GM23338 (cell line): ENCODE measurements around the gene DNAAF2. TPM values are rescaled to one million over a fixed set of nuclear protein-coding genes. Genes with fewer than 3 reads are reported as not detected.

Experiments used
- ATAC-seq: fragments of 200-7000 bp; cut with Tn5 transposase; 3 replicates; pipeline ENCODE4 v1.9.1; 2020
- DNase-seq: peaks from one replicate; pipeline ENCODE4 v3.0.0-alpha.2; 2015; ENCODE audit warnings: low spot score
- H2AFZ ChIP-seq: fragments of 200-600 bp; sonication (generic); 2 replicates; pipeline ENCODE4 v1.8.0; 2016; ENCODE audit warnings: antibody characterized with exemption, mild to moderate bottlenecking, moderate library complexity
- H3F3A ChIP-seq: fragments of 200-600 bp; sonication (generic); replicated peaks from 2 replicates; pipeline ENCODE4 v1.8.0; 2017; ENCODE audit warnings: antibody characterized with exemption, mixed run types, low read depth
- H3K27ac ChIP-seq: fragments of 200-600 bp; sonication (generic); 2 replicates; pipeline ENCODE4 v1.6.1; 2016; ENCODE audit warnings: low read depth
- H3K27me3 ChIP-seq: fragments of 200-600 bp; sonication (generic); 2 replicates; pipeline ENCODE4 v1.8.0; 2016; ENCODE audit warnings: mild to moderate bottlenecking, mixed run types, moderate library complexity; ENCODE audit not compliant: insufficient read depth
- H3K36me3 ChIP-seq: fragments of 200-600 bp; sonication (generic); 2 replicates; pipeline ENCODE4 v1.8.0; 2016; ENCODE audit warnings: mild to moderate bottlenecking; ENCODE audit not compliant: insufficient read depth
- H3K4me1 ChIP-seq: fragments of 200-600 bp; sonication (generic); 2 replicates; pipeline ENCODE4 v1.8.0; 2016; ENCODE audit warnings: mild to moderate bottlenecking, moderate library complexity; ENCODE audit not compliant: insufficient read depth
- H3K4me2 ChIP-seq: fragments of 200-600 bp; sonication (generic); 2 replicates; pipeline ENCODE4 v1.7.1; 2017; ENCODE audit warnings: mixed run types
- H3K4me3 ChIP-seq: fragments of 200-600 bp; sonication (generic); 2 replicates; pipeline ENCODE4 v1.6.1; 2016; ENCODE audit warnings: mixed run types
- H3K79me2 ChIP-seq: fragments of 200-600 bp; sonication (generic); replicated peaks from 2 replicates; pipeline ENCODE4 v1.8.0; 2017; ENCODE audit warnings: mild to moderate bottlenecking; ENCODE audit not compliant: insufficient read depth
- H3K9me2 ChIP-seq: fragments of 200-600 bp; sonication (generic); 2 replicates; pipeline ENCODE4 v1.8.0; 2017; ENCODE audit not compliant: insufficient read depth
- H4K20me1 ChIP-seq: fragments of 200-600 bp; sonication (generic); replicated peaks from 2 replicates; pipeline ENCODE4 v1.8.0; 2017; ENCODE audit warnings: mild to moderate bottlenecking; ENCODE audit not compliant: insufficient read depth
- H3K27ac Mint-ChIP-seq: 2 replicates; pipeline ENCODE4 v1.8.0; 2020; ENCODE audit warnings: inconsistent platforms, mild to moderate bottlenecking, moderate library complexity, mixed read lengths
- H3K27me3 Mint-ChIP-seq: 3 replicates; pipeline ENCODE4 v1.8.0; 2022; ENCODE audit warnings: low read depth, mild to moderate bottlenecking, moderate library complexity, mixed read lengths, inconsistent platforms; ENCODE audit not compliant: insufficient read depth, poor library complexity
- H3K36me3 Mint-ChIP-seq: 3 replicates; pipeline ENCODE4 v1.8.0; 2021; ENCODE audit warnings: low read depth, mild to moderate bottlenecking, inconsistent platforms, moderate library complexity, mixed read lengths
- H3K4me1 Mint-ChIP-seq: 3 replicates; pipeline ENCODE4 v1.8.0; 2020; ENCODE audit warnings: mild to moderate bottlenecking, inconsistent platforms, mixed read lengths
- H3K4me3 Mint-ChIP-seq: 3 replicates; pipeline ENCODE4 v1.8.0; 2021; ENCODE audit warnings: moderate library complexity, mild to moderate bottlenecking, inconsistent platforms, mixed read lengths
- H3K9me3 Mint-ChIP-seq: 3 replicates; pipeline ENCODE4 v1.8.0; 2020; ENCODE audit warnings: moderate library complexity, mild to moderate bottlenecking, inconsistent platforms, mixed read lengths
- CREB1 ChIP-seq: fragments of 250-450 bp; sonication (Bioruptor Pico); IDR thresholded peaks from 2 replicates; pipeline ENCODE4 v1.5.0; 2020; ENCODE audit warnings: low read depth, mild to moderate bottlenecking, moderate library complexity
- EZH2 ChIP-seq: fragments of 200-600 bp; sonication (generic); IDR thresholded peaks from one replicate; pipeline ENCODE4 v1.8.0; 2017; ENCODE audit warnings: antibody characterized with exemption, mild to moderate bottlenecking, low read depth; ENCODE audit not compliant: unreplicated experiment
- EZH2phosphoT487 ChIP-seq: fragments of 200-600 bp; sonication (generic); IDR thresholded peaks from one replicate; pipeline ENCODE4 v1.8.1; 2018; ENCODE audit warnings: antibody characterized with exemption; ENCODE audit not compliant: unreplicated experiment
- JUNB ChIP-seq: IDR thresholded peaks from one replicate; pipeline ENCODE4 v1.6.1; 2016; ENCODE audit warnings: antibody characterized with exemption; ENCODE audit not compliant: unreplicated experiment
- NANOG ChIP-seq: IDR thresholded peaks from 2 replicates; pipeline ENCODE4 v1.6.1; 2016; ENCODE audit warnings: antibody characterized with exemption, borderline replicate concordance
- POLR2AphosphoS5 ChIP-seq: IDR thresholded peaks from 2 replicates; pipeline ENCODE4 v1.6.1; 2016; ENCODE audit warnings: antibody characterized with exemption, low read depth
- STAT1 ChIP-seq: IDR thresholded peaks from one replicate; pipeline ENCODE4 v1.6.1; 2016; ENCODE audit warnings: antibody characterized with exemption; ENCODE audit not compliant: unreplicated experiment
- ZNF114 ChIP-seq: fragments of 250-450 bp; sonication (Bioruptor Pico); IDR thresholded peaks from 2 replicates; pipeline ENCODE4 v1.5.0; 2020; ENCODE audit warnings: mild to moderate bottlenecking, moderate library complexity
- ZNF331 ChIP-seq: fragments of 250-450 bp; sonication (Bioruptor Pico); IDR thresholded peaks from 2 replicates; pipeline ENCODE4 v1.5.0; 2020; ENCODE audit warnings: low read depth, mild to moderate bottlenecking, moderate library complexity
- polyA plus RNA-seq: library from polyadenylated mRNA; unstranded; fragments of >200 nt; fragmentation: Nextera tagmentation; extraction: Ambion mirVana; gene quantifications from 2 replicates; pipeline ENCODE4 v1.2.1, GENCODE V29; 2016
- total RNA-seq: library from RNA; depleted of rRNA; stranded (reverse); fragments of >200 nt; shearing (Covaris generic); gene quantifications from 2 replicates; pipeline ENCODE4 v1.2.3, GENCODE V29; 2014
- TF ChIP-seq, protein P1 (sequence below): IDR thresholded peaks from one replicate; pipeline ENCODE4 v1.6.1; 2018; ENCODE audit warnings: antibody characterized with exemption; ENCODE audit not compliant: unreplicated experiment
- TF ChIP-seq, protein P2 (sequence below), 2 experiments: fragments of 200-600 bp in 1 of 2; sonication (generic) in 1 of 2; conservative IDR thresholded peaks; 2 replicates each; pipeline versions ENCODE4 v1.5.1 to v1.6.1; 2016 to 2017; ENCODE audit warnings: antibody characterized with exemption in 2 of 2, low read depth in 2 of 2, mild to moderate bottlenecking in 2 of 2, moderate library complexity in 1 of 2
- TF ChIP-seq, protein P3 (sequence below): IDR thresholded peaks from 2 replicates; pipeline ENCODE4 v1.6.1; 2016; ENCODE audit warnings: antibody characterized with exemption
- TF ChIP-seq, protein P4 (sequence below): fragments of 250-450 bp; sonication (Bioruptor Pico); IDR thresholded peaks from 2 replicates; pipeline ENCODE4 v1.5.0; 2020; ENCODE audit warnings: mild to moderate bottlenecking, moderate library complexity

Gene DNAAF2
- total and polyA plus RNA-seq, 2 experiments from 2014 or later = 40.4 to 62.6 TPM

DNA sequence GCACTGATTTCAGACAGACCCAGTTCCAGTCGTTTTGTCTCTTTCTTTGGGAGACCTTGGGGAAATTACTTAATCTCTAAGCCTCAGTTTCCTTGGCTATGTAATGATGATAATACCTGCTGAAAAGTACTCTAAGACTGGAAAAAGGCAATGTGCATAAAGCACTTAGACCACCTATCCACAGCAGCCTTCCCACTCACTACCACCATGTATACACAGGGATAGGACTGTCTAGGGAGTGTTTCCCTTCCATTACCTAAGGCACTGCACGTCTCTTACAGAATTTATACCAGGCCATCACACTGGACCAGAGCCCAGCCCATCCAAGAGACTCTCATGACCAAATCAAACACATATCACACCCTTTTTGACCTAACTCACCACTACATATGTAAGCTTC lies 55.2 kb downstream of the DNAAF2 start:
- H3K36me3 Mint-ChIP-seq = peaks cover 56% of the 10 kb centered on the region
- H3K4me3 Mint-ChIP-seq = no peak overlapping the region
- Histone ChIP-seq H3K4me2 (no peak overlapping the region), H3K9me2 (no peaks in the 10 kb centered on the region), H3K27ac (peak overlapping the region; percentile 89), H3K4me1 (peaks cover 16% of the 10 kb centered on the region), H3F3A (peaks cover 52% of the 10 kb centered on the region), H4K20me1 (peaks cover 78% of the 10 kb centered on the region), H2AFZ (no peak overlapping the region), H3K79me2 (peaks cover 62% of the 10 kb centered on the region), H3K4me3 (no peak overlapping the region), H3K27me3 (no peaks in the 10 kb centered on the region), H3K36me3 (peaks cover 38% of the 10 kb centered on the region)
- H3K27ac Mint-ChIP-seq = 0 out of 2 replicates have a peak overlapping the region, but pooled peaks have one; percentile 10
- ATAC-seq (peak; percentile 6; the same call in 1 of the 3 replicates), DNase-seq (no peak)
- TF ChIP-seq EZH2phosphoT487 = no peak
- TF ChIP-seq CREB1 (CRISPR knock-in tag) = no peak
- TF ChIP-seq, protein P1, sequence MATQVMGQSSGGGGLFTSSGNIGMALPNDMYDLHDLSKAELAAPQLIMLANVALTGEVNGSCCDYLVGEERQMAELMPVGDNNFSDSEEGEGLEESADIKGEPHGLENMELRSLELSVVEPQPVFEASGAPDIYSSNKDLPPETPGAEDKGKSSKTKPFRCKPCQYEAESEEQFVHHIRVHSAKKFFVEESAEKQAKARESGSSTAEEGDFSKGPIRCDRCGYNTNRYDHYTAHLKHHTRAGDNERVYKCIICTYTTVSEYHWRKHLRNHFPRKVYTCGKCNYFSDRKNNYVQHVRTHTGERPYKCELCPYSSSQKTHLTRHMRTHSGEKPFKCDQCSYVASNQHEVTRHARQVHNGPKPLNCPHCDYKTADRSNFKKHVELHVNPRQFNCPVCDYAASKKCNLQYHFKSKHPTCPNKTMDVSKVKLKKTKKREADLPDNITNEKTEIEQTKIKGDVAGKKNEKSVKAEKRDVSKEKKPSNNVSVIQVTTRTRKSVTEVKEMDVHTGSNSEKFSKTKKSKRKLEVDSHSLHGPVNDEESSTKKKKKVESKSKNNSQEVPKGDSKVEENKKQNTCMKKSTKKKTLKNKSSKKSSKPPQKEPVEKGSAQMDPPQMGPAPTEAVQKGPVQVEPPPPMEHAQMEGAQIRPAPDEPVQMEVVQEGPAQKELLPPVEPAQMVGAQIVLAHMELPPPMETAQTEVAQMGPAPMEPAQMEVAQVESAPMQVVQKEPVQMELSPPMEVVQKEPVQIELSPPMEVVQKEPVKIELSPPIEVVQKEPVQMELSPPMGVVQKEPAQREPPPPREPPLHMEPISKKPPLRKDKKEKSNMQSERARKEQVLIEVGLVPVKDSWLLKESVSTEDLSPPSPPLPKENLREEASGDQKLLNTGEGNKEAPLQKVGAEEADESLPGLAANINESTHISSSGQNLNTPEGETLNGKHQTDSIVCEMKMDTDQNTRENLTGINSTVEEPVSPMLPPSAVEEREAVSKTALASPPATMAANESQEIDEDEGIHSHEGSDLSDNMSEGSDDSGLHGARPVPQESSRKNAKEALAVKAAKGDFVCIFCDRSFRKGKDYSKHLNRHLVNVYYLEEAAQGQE = no peak
- TF ChIP-seq JUNB = no peak
- TF ChIP-seq, protein P2, sequence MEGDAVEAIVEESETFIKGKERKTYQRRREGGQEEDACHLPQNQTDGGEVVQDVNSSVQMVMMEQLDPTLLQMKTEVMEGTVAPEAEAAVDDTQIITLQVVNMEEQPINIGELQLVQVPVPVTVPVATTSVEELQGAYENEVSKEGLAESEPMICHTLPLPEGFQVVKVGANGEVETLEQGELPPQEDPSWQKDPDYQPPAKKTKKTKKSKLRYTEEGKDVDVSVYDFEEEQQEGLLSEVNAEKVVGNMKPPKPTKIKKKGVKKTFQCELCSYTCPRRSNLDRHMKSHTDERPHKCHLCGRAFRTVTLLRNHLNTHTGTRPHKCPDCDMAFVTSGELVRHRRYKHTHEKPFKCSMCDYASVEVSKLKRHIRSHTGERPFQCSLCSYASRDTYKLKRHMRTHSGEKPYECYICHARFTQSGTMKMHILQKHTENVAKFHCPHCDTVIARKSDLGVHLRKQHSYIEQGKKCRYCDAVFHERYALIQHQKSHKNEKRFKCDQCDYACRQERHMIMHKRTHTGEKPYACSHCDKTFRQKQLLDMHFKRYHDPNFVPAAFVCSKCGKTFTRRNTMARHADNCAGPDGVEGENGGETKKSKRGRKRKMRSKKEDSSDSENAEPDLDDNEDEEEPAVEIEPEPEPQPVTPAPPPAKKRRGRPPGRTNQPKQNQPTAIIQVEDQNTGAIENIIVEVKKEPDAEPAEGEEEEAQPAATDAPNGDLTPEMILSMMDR (conservative IDR thresholded peaks at IDR 0.05; ENCODE audit: low read depth in 2 of 2) = no peak
- TF ChIP-seq NANOG = no peak
- no peak for TF ChIP-seq ZNF114 (CRISPR knock-in tag)
- TF ChIP-seq POLR2AphosphoS5 = no peak; the same call in 1 of the 2 replicates
- TF ChIP-seq, protein P3, sequence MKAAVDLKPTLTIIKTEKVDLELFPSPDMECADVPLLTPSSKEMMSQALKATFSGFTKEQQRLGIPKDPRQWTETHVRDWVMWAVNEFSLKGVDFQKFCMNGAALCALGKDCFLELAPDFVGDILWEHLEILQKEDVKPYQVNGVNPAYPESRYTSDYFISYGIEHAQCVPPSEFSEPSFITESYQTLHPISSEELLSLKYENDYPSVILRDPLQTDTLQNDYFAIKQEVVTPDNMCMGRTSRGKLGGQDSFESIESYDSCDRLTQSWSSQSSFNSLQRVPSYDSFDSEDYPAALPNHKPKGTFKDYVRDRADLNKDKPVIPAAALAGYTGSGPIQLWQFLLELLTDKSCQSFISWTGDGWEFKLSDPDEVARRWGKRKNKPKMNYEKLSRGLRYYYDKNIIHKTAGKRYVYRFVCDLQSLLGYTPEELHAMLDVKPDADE = no peak
- no peak for TF ChIP-seq ZNF331 (CRISPR knock-in tag)
- TF ChIP-seq, protein P4, sequence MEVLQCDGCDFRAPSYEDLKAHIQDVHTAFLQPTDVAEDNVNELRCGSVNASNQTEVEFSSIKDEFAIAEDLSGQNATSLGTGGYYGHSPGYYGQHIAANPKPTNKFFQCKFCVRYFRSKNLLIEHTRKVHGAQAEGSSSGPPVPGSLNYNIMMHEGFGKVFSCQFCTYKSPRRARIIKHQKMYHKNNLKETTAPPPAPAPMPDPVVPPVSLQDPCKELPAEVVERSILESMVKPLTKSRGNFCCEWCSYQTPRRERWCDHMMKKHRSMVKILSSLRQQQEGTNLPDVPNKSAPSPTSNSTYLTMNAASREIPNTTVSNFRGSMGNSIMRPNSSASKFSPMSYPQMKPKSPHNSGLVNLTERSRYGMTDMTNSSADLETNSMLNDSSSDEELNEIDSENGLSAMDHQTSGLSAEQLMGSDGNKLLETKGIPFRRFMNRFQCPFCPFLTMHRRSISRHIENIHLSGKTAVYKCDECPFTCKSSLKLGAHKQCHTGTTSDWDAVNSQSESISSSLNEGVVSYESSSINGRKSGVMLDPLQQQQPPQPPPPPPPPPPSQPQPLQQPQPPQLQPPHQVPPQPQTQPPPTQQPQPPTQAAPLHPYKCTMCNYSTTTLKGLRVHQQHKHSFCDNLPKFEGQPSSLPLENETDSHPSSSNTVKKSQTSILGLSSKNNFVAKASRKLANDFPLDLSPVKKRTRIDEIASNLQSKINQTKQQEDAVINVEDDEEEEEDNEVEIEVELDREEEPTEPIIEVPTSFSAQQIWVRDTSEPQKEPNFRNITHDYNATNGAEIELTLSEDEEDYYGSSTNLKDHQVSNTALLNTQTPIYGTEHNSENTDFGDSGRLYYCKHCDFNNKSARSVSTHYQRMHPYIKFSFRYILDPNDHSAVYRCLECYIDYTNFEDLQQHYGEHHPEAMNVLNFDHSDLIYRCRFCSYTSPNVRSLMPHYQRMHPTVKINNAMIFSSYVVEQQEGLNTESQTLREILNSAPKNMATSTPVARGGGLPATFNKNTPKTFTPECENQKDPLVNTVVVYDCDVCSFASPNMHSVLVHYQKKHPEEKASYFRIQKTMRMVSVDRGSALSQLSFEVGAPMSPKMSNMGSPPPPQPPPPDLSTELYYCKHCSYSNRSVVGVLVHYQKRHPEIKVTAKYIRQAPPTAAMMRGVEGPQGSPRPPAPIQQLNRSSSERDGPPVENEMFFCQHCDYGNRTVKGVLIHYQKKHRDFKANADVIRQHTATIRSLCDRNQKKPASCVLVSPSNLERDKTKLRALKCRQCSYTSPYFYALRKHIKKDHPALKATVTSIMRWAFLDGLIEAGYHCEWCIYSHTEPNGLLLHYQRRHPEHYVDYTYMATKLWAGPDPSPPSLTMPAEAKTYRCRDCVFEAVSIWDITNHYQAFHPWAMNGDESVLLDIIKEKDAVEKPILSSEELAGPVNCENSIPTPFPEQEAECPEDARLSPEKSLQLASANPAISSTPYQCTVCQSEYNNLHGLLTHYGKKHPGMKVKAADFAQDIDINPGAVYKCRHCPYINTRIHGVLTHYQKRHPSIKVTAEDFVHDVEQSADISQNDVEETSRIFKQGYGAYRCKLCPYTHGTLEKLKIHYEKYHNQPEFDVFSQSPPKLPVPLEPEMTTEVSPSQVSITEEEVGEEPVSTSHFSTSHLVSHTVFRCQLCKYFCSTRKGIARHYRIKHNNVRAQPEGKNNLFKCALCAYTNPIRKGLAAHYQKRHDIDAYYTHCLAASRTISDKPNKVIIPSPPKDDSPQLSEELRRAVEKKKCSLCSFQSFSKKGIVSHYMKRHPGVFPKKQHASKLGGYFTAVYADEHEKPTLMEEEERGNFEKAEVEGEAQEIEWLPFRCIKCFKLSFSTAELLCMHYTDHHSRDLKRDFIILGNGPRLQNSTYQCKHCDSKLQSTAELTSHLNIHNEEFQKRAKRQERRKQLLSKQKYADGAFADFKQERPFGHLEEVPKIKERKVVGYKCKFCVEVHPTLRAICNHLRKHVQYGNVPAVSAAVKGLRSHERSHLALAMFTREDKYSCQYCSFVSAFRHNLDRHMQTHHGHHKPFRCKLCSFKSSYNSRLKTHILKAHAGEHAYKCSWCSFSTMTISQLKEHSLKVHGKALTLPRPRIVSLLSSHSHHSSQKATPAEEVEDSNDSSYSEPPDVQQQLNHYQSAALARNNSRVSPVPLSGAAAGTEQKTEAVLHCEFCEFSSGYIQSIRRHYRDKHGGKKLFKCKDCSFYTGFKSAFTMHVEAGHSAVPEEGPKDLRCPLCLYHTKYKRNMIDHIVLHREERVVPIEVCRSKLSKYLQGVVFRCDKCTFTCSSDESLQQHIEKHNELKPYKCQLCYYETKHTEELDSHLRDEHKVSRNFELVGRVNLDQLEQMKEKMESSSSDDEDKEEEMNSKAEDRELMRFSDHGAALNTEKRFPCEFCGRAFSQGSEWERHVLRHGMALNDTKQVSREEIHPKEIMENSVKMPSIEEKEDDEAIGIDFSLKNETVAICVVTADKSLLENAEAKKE (CRISPR knock-in tag) = no peak
- TF ChIP-seq EZH2 = no peak
- no peak for TF ChIP-seq STAT1
- peaks cover 26% of the 10 kb centered on the region for H3K4me1 Mint-ChIP-seq
- peaks cover 29% of the 10 kb centered on the region for H3K27me3 Mint-ChIP-seq
- no peaks in the 10 kb centered on the region for H3K9me3 Mint-ChIP-seq
